CD4-positive, alpha-beta T cell treated with Interleukin-1 beta for 1 hour (primary cell): ENCODE data around the gene RSRC1.
A peak's percentile ranks its signal among the peaks of the same experiment; 100 is the strongest.
"Not testable (repeated sequence)": the region's sequence is repeated elsewhere in the genome, so short reads cannot be mapped to it uniquely, and the experiment has no call there.

Source experiments
- DNase-seq, 2 donors: peaks; one replicate each; pipeline ENCODE4 v3.0.0-alpha.2; 2020 to 2022

The RSRC1 gene

GRCh38 chr3:158333736-158334135, 223.8 kb downstream of the RSRC1 start:
- no peak for DNase-seq

- no peak for DNase-seq
These were observed 227.2 kb downstream of the RSRC1 start for GRCh38 chr3:158337110-158337509.

- DNase-seq = no peak
These were observed 229.7 kb downstream of the RSRC1 start for GRCh38 chr3:158339638-158340037.

- DNase-seq = not testable (repeated sequence)
These were observed 231.1 kb downstream of the RSRC1 start for GRCh38 chr3:158340951-158341350.

GRCh38 chr3:158347966-158348365, 238.1 kb downstream of the RSRC1 start:
- no peak for DNase-seq

GRCh38 chr3:158350971-158351370, 241.1 kb downstream of the RSRC1 start:
- no peak for DNase-seq

GRCh38 chr3:158352551-158352950, 242.7 kb downstream of the RSRC1 start:
- DNase-seq = peak in 1 of 2 donors; percentile 34

- DNase-seq = no peak
These were observed 244.8 kb downstream of the RSRC1 start for GRCh38 chr3:158354713-158355112.

GRCh38 chr3:158355623-158356588, 246.0 kb downstream of the RSRC1 start:
- no peak for DNase-seq

- no peak for DNase-seq
These were observed 249.4 kb downstream of the RSRC1 start for GRCh38 chr3:158359339-158359738.

- no peak for DNase-seq
These were observed 251.0 kb downstream of the RSRC1 start for GRCh38 chr3:158360756-158361448.

- no peak for DNase-seq
These were observed 258.4 kb downstream of the RSRC1 start for GRCh38 chr3:158368271-158368670.

- DNase-seq = no peak
These were observed 259.4 kb downstream of the RSRC1 start for GRCh38 chr3:158369279-158369678.

GRCh38 chr3:158379517-158379916, 269.6 kb downstream of the RSRC1 start:
- DNase-seq = no peak

GRCh38 chr3:158381262-158381868, 271.5 kb downstream of the RSRC1 start:
- no peak for DNase-seq

GRCh38 chr3:158382479-158382878, 272.6 kb downstream of the RSRC1 start:
- no peak for DNase-seq

- DNase-seq = no peak
These were observed 274.1 kb downstream of the RSRC1 start for GRCh38 chr3:158384019-158384418.

GRCh38 chr3:158395421-158395820, 285.5 kb downstream of the RSRC1 start:
- DNase-seq = no peak

GRCh38 chr3:158402590-158402989, 292.7 kb downstream of the RSRC1 start:
- DNase-seq = no peak

- DNase-seq = no peak
These were observed 293.1 kb downstream of the RSRC1 start for GRCh38 chr3:158403013-158403412.

- no peak for DNase-seq
These were observed 294.3 kb downstream of the RSRC1 start for GRCh38 chr3:158404131-158404718.

- DNase-seq = no peak
These were observed 295.6 kb downstream of the RSRC1 start for GRCh38 chr3:158405507-158405906.

GRCh38 chr3:158407844-158408517, 298.1 kb downstream of the RSRC1 start:
- no peak for DNase-seq
